HepG2 (cell line): Measurements from ENCODE around the gene UBL7. TPM values are rescaled to one million over a fixed set of nuclear protein-coding genes. Genes with fewer than 3 reads are reported as not detected.

ENCODE experiments used
- ATF4 ChIP-seq, 2 experiments: fragments of 450-650 bp in 1 of 2; sonication (generic) in 1 of 2; formaldehyde crosslinking; IDR thresholded peaks; 2 replicates each; pipeline versions ENCODE4 v1.5.0 to v1.8.0; 2020 to 2022; ENCODE audit warnings: mild to moderate bottlenecking in 1 of 2, missing genetic modification reagents in 1 of 2
- GRHL1 ChIP-seq: sonication (generic); formaldehyde crosslinking; conservative IDR thresholded peaks from 2 replicates; pipeline ENCODE4 v1.8.0; 2022; ENCODE audit warnings: missing genetic modification reagents
- IRX3 ChIP-seq: sonication (generic); formaldehyde crosslinking; IDR thresholded peaks from 2 replicates; pipeline ENCODE4 v1.8.1; 2023; ENCODE audit warnings: mild to moderate bottlenecking, low read depth, missing genetic modification reagents, borderline replicate concordance
- KIAA2018 ChIP-seq: sonication (generic); formaldehyde crosslinking; IDR thresholded peaks from 2 replicates; pipeline ENCODE4 v1.5.0; 2020; ENCODE audit warnings: mild to moderate bottlenecking, missing genetic modification reagents, borderline replicate concordance
- MTA3 ChIP-seq: sonication (generic); formaldehyde crosslinking; IDR thresholded peaks from 2 replicates; pipeline ENCODE4 v1.4.0; 2020; ENCODE audit warnings: missing genetic modification reagents
- MXD1 ChIP-seq: sonication (generic); formaldehyde crosslinking; IDR thresholded peaks from 2 replicates; pipeline ENCODE4 v1.4.0; 2020; ENCODE audit warnings: mild to moderate bottlenecking, missing genetic modification reagents
- PBX2 ChIP-seq: IDR thresholded peaks from 2 replicates; pipeline ENCODE4 v1.6.1; 2016; ENCODE audit warnings: control low read depth
- RARA ChIP-seq: IDR thresholded peaks from 2 replicates; pipeline ENCODE4 v1.6.1; 2016; ENCODE audit warnings: missing genetic modification reagents, missing compliant biosample characterization
- TCF12 ChIP-seq, 2 experiments: fragments of 450-650 bp in 1 of 2; sonication (generic) in 1 of 2; formaldehyde crosslinking in 1 of 2; IDR thresholded peaks; 2 replicates each; pipeline versions ENCODE4 v1.6.1 to v1.8.0; 2017 to 2022; ENCODE audit warnings: antibody characterized with exemption in 1 of 2, mild to moderate bottlenecking in 1 of 2, missing genetic modification reagents in 1 of 2, moderate library complexity in 1 of 2
- ZNF292 ChIP-seq: sonication (generic); formaldehyde crosslinking; IDR thresholded peaks from 2 replicates; pipeline ENCODE4 v1.8.1; 2022; ENCODE audit warnings: mild to moderate bottlenecking, low read depth, missing genetic modification reagents, borderline replicate concordance
- polyA plus RNA-seq, 8 experiments: library from polyadenylated mRNA; depleted of rRNA in 3 of 8; stranded (reverse) in 7 of 8; unstranded in 1 of 8; fragments of >200 nt; fragmentation: Illumina TruSeq in 4 of 8; extraction: Trizol in 4 of 8; gene quantifications; 2 replicates each; pipeline versions ENCODE4 v1.2.1 to v1.2.3, GENCODE V29; 2011 to 2016; ENCODE audit warnings: low read depth in 4 of 8, missing spikeins in 1 of 8, mixed read lengths in 1 of 8; ENCODE audit not compliant: insufficient read depth in 1 of 8
- total RNA-seq, 5 experiments: library from RNA; depleted of rRNA; stranded (reverse); fragments of >200 nt; fragmentation: Illumina TruSeq; extraction: Trizol; gene quantifications; 2 replicates each; pipeline ENCODE4 v1.2.3, GENCODE V29; 2016; ENCODE audit warnings: low read depth in 1 of 5
- TF ChIP-seq, protein P1 (sequence below): sonication (generic); formaldehyde crosslinking; IDR thresholded peaks from 2 replicates; pipeline ENCODE4 v1.4.0; 2020; ENCODE audit warnings: missing genetic modification reagents, borderline replicate concordance
- TF ChIP-seq, protein P2 (sequence below): IDR thresholded peaks from 2 replicates; pipeline ENCODE4 v1.6.1; 2016; ENCODE audit warnings: low read depth, borderline replicate concordance

Gene UBL7
- total and polyA plus RNA-seq, 2 of the 13 experiments (the other 11 are each of a cell fraction or from before 2014, with no cell fraction given): 55.0 to 63.5 TPM

- TF ChIP-seq KIAA2018: no peak
- TF ChIP-seq TCF12 (IDR thresholded peaks at IDR 0.05): no peak
- TF ChIP-seq TCF12 (CRISPR knock-in tag; IDR thresholded peaks at IDR 0.05): 0 out of 2 replicates have a peak, but pooled peaks have one; percentile 73
- TF ChIP-seq, protein P1, sequence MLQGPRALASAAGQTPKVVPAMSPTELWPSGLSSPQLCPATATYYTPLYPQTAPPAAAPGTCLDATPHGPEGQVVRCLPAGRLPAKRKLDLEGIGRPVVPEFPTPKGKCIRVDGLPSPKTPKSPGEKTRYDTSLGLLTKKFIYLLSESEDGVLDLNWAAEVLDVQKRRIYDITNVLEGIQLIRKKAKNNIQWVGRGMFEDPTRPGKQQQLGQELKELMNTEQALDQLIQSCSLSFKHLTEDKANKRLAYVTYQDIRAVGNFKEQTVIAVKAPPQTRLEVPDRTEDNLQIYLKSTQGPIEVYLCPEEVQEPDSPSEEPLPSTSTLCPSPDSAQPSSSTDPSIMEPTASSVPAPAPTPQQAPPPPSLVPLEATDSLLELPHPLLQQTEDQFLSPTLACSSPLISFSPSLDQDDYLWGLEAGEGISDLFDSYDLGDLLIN: no peak
- TF ChIP-seq ZNF292 (CRISPR knock-in tag): no peak
- peak in 1 of 2 experiments; percentile 72; a peak in 2 of 4 replicates for TF ChIP-seq ATF4 (CRISPR knock-in tag; IDR thresholded peaks at IDR 0.05)
- peak; percentile 94 for TF ChIP-seq RARA (CRISPR knock-in tag)
- no peak for TF ChIP-seq MXD1 (CRISPR knock-in tag)
- no peak for TF ChIP-seq IRX3 (CRISPR knock-in tag)
- TF ChIP-seq, protein P2, sequence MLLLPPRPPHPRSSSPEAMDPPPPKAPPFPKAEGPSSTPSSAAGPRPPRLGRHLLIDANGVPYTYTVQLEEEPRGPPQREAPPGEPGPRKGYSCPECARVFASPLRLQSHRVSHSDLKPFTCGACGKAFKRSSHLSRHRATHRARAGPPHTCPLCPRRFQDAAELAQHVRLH (CRISPR knock-in tag): no peak
- TF ChIP-seq MTA3 (CRISPR knock-in tag): no peak
- peak; percentile 16; the same call in 1 of the 2 replicates for TF ChIP-seq PBX2 (CRISPR knock-in tag)
- no peak for TF ChIP-seq GRHL1
Measured at GRCh38 chr15:74443100-74443909, 17.7 kb downstream of the UBL7 start (continued).
